IMR-90 (cell line): ENCODE data around the gene ELL2. TPM values are rescaled to one million over a fixed set of nuclear protein-coding genes. Genes with fewer than 3 reads are reported as not detected.

Source experiments
- ATAC-seq: fragments of 200-7000 bp; cut with Tn5 transposase; 2 replicates; pipeline ENCODE4 v1.9.1; 2020; ENCODE audit warnings: low read depth, mild to moderate bottlenecking, moderate library complexity
- BruUV-seq: library from RNA; stranded (reverse); fragments of 400-500 nt; replicated peaks from 2 replicates; lab custom pipeline; 2021; lab: Mats Ljungman, UMichigan
- CTCF ChIA-PET: fragments of 300-600 bp; formaldehyde crosslinking; extraction: SDS; loops from one replicate; lab custom pipeline; 2021; ENCODE audit warnings: antibody characterized with exemption; lab: Yijun Ruan, JAX
- POLR2A ChIA-PET: fragments of 300-600 bp; sonication (Branson Sonifier 250); formaldehyde crosslinking; loops from one replicate; lab custom pipeline; 2022; ENCODE audit warnings: antibody characterized with exemption; ENCODE audit not compliant: unreplicated experiment; lab: Charles Lee
- DNase-seq: peaks from one replicate; pipeline ENCODE4 v3.0.0; 2013
- H2AFZ ChIP-seq: replicated peaks from 2 replicates; pipeline ENCODE3; 2013; ENCODE audit warnings: low read length, mild to moderate bottlenecking; ENCODE audit not compliant: poor library complexity
- H2AK5ac ChIP-seq: 2 replicates; pipeline ENCODE4 v1.6.1; 2013; ENCODE audit warnings: low read depth, low read length, inconsistent platforms
- H2AK9ac ChIP-seq: replicated peaks from 2 replicates; pipeline ENCODE3; 2013; ENCODE audit warnings: mild to moderate bottlenecking, low read depth, low read length, moderate library complexity; ENCODE audit not compliant: poor library complexity
- H2BK120ac ChIP-seq: 2 replicates; pipeline ENCODE4 v1.6.1; 2013; ENCODE audit warnings: low read depth, low read length, inconsistent platforms
- H2BK15ac ChIP-seq: 3 replicates; pipeline ENCODE4 v1.6.1; 2013; ENCODE audit warnings: low read depth, low read length, inconsistent platforms
- H2BK20ac ChIP-seq: 2 replicates; pipeline ENCODE4 v1.6.1; 2013; ENCODE audit warnings: low read depth, mild to moderate bottlenecking, inconsistent platforms, low read length, moderate library complexity
- H2BK5ac ChIP-seq: 2 replicates; pipeline ENCODE4 v1.6.1; 2013; ENCODE audit warnings: mild to moderate bottlenecking, low read depth, low read length, inconsistent platforms; ENCODE audit not compliant: poor library complexity, severe bottlenecking
- H3K14ac ChIP-seq: replicated peaks from 2 replicates; pipeline ENCODE4 v1.6.1; 2013; ENCODE audit warnings: low read depth, low read length, inconsistent platforms
- H3K18ac ChIP-seq: 2 replicates; pipeline ENCODE4 v1.6.1; 2013; ENCODE audit warnings: low read depth, low read length, control low read depth
- H3K23ac ChIP-seq: 2 replicates; pipeline ENCODE4 v1.6.1; 2013; ENCODE audit warnings: low read depth, low read length, inconsistent platforms
- H3K27ac ChIP-seq: 2 replicates; pipeline ENCODE4 v1.5.1; 2013; ENCODE audit warnings: mild to moderate bottlenecking, control low read depth, low read length; ENCODE audit not compliant: insufficient read depth
- H3K27me3 ChIP-seq: 2 replicates; pipeline ENCODE4 v1.6.1; 2013; ENCODE audit warnings: low read length; ENCODE audit not compliant: control insufficient read depth, insufficient read depth
- H3K36me3 ChIP-seq: 2 replicates; pipeline ENCODE4 v1.6.1; 2013; ENCODE audit warnings: low read length, mixed read lengths; ENCODE audit not compliant: control insufficient read depth, insufficient read depth
- H3K4ac ChIP-seq: 2 replicates; pipeline ENCODE4 v1.6.1; 2013; ENCODE audit warnings: low read depth, low read length, inconsistent platforms
- H3K4me1 ChIP-seq: 2 replicates; pipeline ENCODE4 v1.6.1; 2013; ENCODE audit warnings: low read length, mixed read lengths; ENCODE audit not compliant: control insufficient read depth, insufficient read depth
- H3K4me2 ChIP-seq: 2 replicates; pipeline ENCODE4 v1.6.1; 2013; ENCODE audit warnings: low read depth, mild to moderate bottlenecking, control low read depth, low read length, moderate library complexity
- H3K4me3 ChIP-seq: 2 replicates; pipeline ENCODE4 v1.5.1; 2013; ENCODE audit warnings: low read depth, mild to moderate bottlenecking, control low read depth, low read length, moderate library complexity; ENCODE audit not compliant: insufficient read depth
- H3K56ac ChIP-seq: 2 replicates; pipeline ENCODE4 v1.6.1; 2013; ENCODE audit warnings: low read length, inconsistent platforms; ENCODE audit not compliant: insufficient read depth; ENCODE audit errors: extremely low read depth
- H3K79me1 ChIP-seq, 2 experiments: 2 replicates each; pipeline ENCODE4 v1.6.1; 2013; ENCODE audit warnings: low read length in 2 of 2, inconsistent platforms in 1 of 2, low read depth in 1 of 2
- H3K9ac ChIP-seq: 2 replicates; pipeline ENCODE4 v1.6.1; 2013; ENCODE audit warnings: low read depth, low read length, control low read depth
- H3K9me1 ChIP-seq: 2 replicates; pipeline ENCODE4 v1.6.1; 2013; ENCODE audit warnings: low read length, inconsistent platforms; ENCODE audit not compliant: insufficient read depth
- H3K9me3 ChIP-seq: 2 replicates; pipeline ENCODE4 v1.6.1; 2013; ENCODE audit warnings: low read length; ENCODE audit not compliant: control insufficient read depth, insufficient read depth
- H4K20me1 ChIP-seq: 2 replicates; pipeline ENCODE4 v1.6.1; 2013; ENCODE audit warnings: low read length, inconsistent platforms; ENCODE audit not compliant: insufficient read depth
- H4K5ac ChIP-seq: 2 replicates; pipeline ENCODE4 v1.6.1; 2013; ENCODE audit warnings: mild to moderate bottlenecking, low read depth, low read length, control low read depth
- H4K8ac ChIP-seq, 2 experiments: 2 replicates each; pipeline ENCODE4 v1.6.1; 2013; ENCODE audit warnings: low read depth in 2 of 2, low read length in 2 of 2, control low read depth in 1 of 2, inconsistent platforms in 1 of 2
- H4K91ac ChIP-seq: 2 replicates; pipeline ENCODE4 v1.6.1; 2013; ENCODE audit warnings: low read depth, low read length, inconsistent platforms; ENCODE audit not compliant: insufficient read depth
- CEBPB ChIP-seq: IDR thresholded peaks from 2 replicates; pipeline ENCODE4 v1.6.1; 2012; ENCODE audit warnings: low read depth, low read length, improper control_type of control experiment
- CHD1 ChIP-seq: IDR thresholded peaks from 2 replicates; pipeline ENCODE4 v1.6.1; 2012; ENCODE audit warnings: low read depth, low read length, improper control_type of control experiment
- CTCF ChIP-seq: conservative IDR thresholded peaks from 2 replicates; pipeline ENCODE4 v1.5.1; 2012; ENCODE audit warnings: mild to moderate bottlenecking, low read depth, low read length, improper control_type of control experiment
- MAFK ChIP-seq: IDR thresholded peaks from 2 replicates; pipeline ENCODE4 v1.6.1; 2012; ENCODE audit warnings: low read depth, low read length, improper control_type of control experiment
- MXI1 ChIP-seq: IDR thresholded peaks from 2 replicates; pipeline ENCODE4 v1.6.1; 2012; ENCODE audit warnings: low read depth, mild to moderate bottlenecking, low read length, moderate library complexity, borderline replicate concordance
- POLR2A ChIP-seq: IDR thresholded peaks from 2 replicates; pipeline ENCODE4 v1.6.1; 2012; ENCODE audit warnings: mild to moderate bottlenecking, low read depth, low read length
- RAD21 ChIP-seq: IDR thresholded peaks from 2 replicates; pipeline ENCODE4 v1.6.1; 2012; ENCODE audit warnings: low read length, improper control_type of control experiment
- RCOR1 ChIP-seq: IDR thresholded peaks from 2 replicates; pipeline ENCODE4 v1.6.1; 2012; ENCODE audit warnings: mild to moderate bottlenecking, low read length, improper control_type of control experiment; ENCODE audit not compliant: insufficient replicate concordance
- SMC3 ChIP-seq: fragments of 150-350 bp; IDR thresholded peaks from 2 replicates; pipeline ENCODE4 v1.6.1; 2016; ENCODE audit warnings: low read depth, mild to moderate bottlenecking, antibody characterized with exemption, low read length, moderate library complexity
- WGBS, 2 experiments: methylation state at CpG; one replicate each; pipeline versions ENCODE4 v1.1.5 to v1.1.7; 2013; ENCODE audit warnings: missing lambda C conversion rate in 2 of 2; ENCODE audit not compliant: insufficient read length in 1 of 2; ENCODE audit errors: extremely low coverage in 2 of 2; 5-methylcytosine and 5-hydroxymethylcytosine counted together
- dilution Hi-C: fragments of 300-500 bp; cut with HindIII; formaldehyde crosslinking; loops from one replicate; pipeline ENCODE4 v1.14.3; 2018; ENCODE audit warnings: low sequenced_read_pairs; ENCODE audit not compliant: unreplicated experiment
- in situ Hi-C: fragments of 300-500 bp; cut with MboI; formaldehyde crosslinking; loops from 3 replicates; pipeline ENCODE4 v1.14.3; 2019; ENCODE audit warnings: low sequenced_read_pairs, inconsistent platforms, mixed read lengths
- intact Hi-C: fragments of 100-400 bp; cut with micrococcal nuclease; formaldehyde crosslinking; loops from 2 replicates; pipeline ENCODE4 v1.10.0; 2022
- polyA plus RNA-seq, 3 experiments: library from polyadenylated mRNA; depleted of rRNA; stranded (reverse); fragments of >200 nt; gene quantifications; 2 replicates each; pipeline ENCODE4 v1.2.3, GENCODE V29; 2012; ENCODE audit warnings: low replicate concordance in 1 of 3
- total RNA-seq: library from RNA; depleted of rRNA; stranded (reverse); fragments of >200 nt; gene quantifications from 2 replicates; pipeline ENCODE4 v1.2.3, GENCODE V29; 2012
- TF ChIP-seq, protein P1 (sequence below): fragments of 150-350 bp; IDR thresholded peaks from 2 replicates; pipeline ENCODE4 v1.6.1; 2016; ENCODE audit warnings: low read depth, mild to moderate bottlenecking, low read length, moderate library complexity, borderline replicate concordance

ELL2 gene
- total and polyA plus RNA-seq, 2 of the 4 experiments (the other 2 are of a cell fraction), result 61.4 to 92.5 TPM

- TF ChIP-seq CTCF, result no peak
- no peak for TF ChIP-seq MAFK
Observed at GRCh38 chr5:95940758-95941682, 20.6 kb downstream of the ELL2 start (continued).

DNA sequence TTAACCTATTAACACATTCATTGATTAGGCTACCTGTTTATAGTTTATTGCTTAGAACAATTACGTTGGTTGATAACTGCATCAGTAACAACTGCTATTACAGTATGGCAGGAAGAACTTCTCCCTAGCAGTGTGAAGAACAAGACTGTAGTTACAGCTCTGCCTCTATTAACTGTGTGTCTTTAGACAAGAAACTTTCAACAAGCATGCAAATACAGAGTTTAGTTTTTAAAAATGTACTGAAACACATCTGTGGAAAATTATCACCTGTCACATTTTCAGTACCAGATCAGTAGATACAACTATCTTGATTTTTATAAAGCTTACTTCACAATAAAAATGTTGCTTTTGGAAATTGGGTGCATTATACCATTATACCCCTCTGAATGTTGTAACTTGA is 22.2 kb downstream of the ELL2 start:
- peaks cover 0 to 62% of the 10 kb centered on the region in 2 experiments; a peak in 2 of 4 replicates for H3K79me1 ChIP-seq
- no peak overlapping the region for H4K8ac ChIP-seq
- H3K23ac ChIP-seq, result no peak overlapping the region
- ChIA-PET POLR2A (no interaction called here), CTCF (no interaction called here)
- H3K9me3 ChIP-seq, result no peaks in the 10 kb centered on the region
- H2AFZ ChIP-seq, result no peak overlapping the region
- no peak overlapping the region for H3K9ac ChIP-seq
- no peak overlapping the region for H3K18ac ChIP-seq
- no peak overlapping the region for H4K5ac ChIP-seq
- no peak overlapping the region for H2AK5ac ChIP-seq
- no peak overlapping the region for H2BK15ac ChIP-seq
- H2BK20ac ChIP-seq, result no peak overlapping the region
- no peak overlapping the region for H2BK120ac ChIP-seq
- no peak overlapping the region for H3K56ac ChIP-seq
- no peak overlapping the region; the same call in 1 of the 2 replicates for H3K4me2 ChIP-seq
- H3K36me3 ChIP-seq, result peaks cover 35% of the 10 kb centered on the region
- no peak overlapping the region for H3K27ac ChIP-seq
- peaks cover 87% of the 10 kb centered on the region for H4K20me1 ChIP-seq
- in situ Hi-C loops (no loop called here), dilution Hi-C loops (no loop called here), intact Hi-C loops (no loop called here)
- WGBS, 2 experiments, result no CpG with 5 or more reads among the region's 1 CpG
- no peak overlapping the region for H2BK5ac ChIP-seq
- peaks cover 26% of the 10 kb centered on the region for H3K4me1 ChIP-seq
- H3K4ac ChIP-seq, result no peak overlapping the region
- no peak overlapping the region for H4K91ac ChIP-seq
- no peaks in the 10 kb centered on the region for H3K27me3 ChIP-seq
- no peak overlapping the region for H2AK9ac ChIP-seq
- H3K4me3 ChIP-seq, result no peak overlapping the region
- BruUV-seq, result no TSS peak
- no peak for ATAC-seq
- peaks cover 10% of the 10 kb centered on the region for H3K9me1 ChIP-seq
- H3K14ac ChIP-seq, result no peak overlapping the region
- no peak for DNase-seq
- no peak for TF ChIP-seq RCOR1
- TF ChIP-seq CTCF, result no peak
- no peak for TF ChIP-seq POLR2A
- TF ChIP-seq, protein P1, sequence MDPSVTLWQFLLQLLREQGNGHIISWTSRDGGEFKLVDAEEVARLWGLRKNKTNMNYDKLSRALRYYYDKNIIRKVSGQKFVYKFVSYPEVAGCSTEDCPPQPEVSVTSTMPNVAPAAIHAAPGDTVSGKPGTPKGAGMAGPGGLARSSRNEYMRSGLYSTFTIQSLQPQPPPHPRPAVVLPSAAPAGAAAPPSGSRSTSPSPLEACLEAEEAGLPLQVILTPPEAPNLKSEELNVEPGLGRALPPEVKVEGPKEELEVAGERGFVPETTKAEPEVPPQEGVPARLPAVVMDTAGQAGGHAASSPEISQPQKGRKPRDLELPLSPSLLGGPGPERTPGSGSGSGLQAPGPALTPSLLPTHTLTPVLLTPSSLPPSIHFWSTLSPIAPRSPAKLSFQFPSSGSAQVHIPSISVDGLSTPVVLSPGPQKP, result no peak
- no peak for TF ChIP-seq RAD21
- TF ChIP-seq CHD1, result no peak
- no peak for TF ChIP-seq CEBPB
- no peak for TF ChIP-seq SMC3
- no peak for TF ChIP-seq MXI1
